ENCODE data around the gene CMTM5.
"Not testable (repeated sequence)": the region's sequence is repeated elsewhere in the genome, so short reads cannot be mapped to it uniquely, and the experiment has no call there.

- not testable (repeated sequence) for TF ChIP-seq CTCF (IDR thresholded peaks at IDR 0.05; ENCODE audit: low read depth, low read length); POLR2A (IDR thresholded peaks at IDR 0.05; ENCODE audit: extremely low read depth, insufficient read length); MAX (IDR thresholded peaks at IDR 0.05; ENCODE audit: low read depth, low read length); MYC (IDR thresholded peaks at IDR 0.05; ENCODE audit: low read depth, low read length)
These were observed 23.8 kb downstream of the CMTM5 start for GRCh38 chr14:23400496-23401149.
